ENCODE results near the gene PTPRD.
"Not testable (repeated sequence)": the region's sequence is repeated elsewhere in the genome, so short reads cannot be mapped to it uniquely, and the experiment has no call there.

Gene PTPRD

DNA sequence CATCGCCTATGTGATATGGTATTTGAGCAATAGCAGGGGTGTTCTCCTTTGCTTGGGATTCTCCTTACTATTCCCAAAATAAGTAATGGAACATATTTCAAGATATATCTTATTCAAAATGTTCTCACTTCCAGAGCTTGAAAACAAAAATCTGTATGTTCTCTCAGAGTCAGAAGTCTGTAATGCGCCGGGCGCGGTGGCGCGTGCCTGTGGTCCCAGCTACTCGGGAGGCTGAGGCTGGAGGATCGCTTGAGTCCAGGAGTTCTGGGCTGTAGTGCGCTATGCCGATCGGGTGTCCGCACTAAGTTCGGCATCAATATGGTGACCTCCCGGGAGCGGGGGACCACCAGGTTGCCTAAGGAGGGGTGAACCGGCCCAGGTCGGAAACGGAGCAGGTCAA is 1170.9 kb downstream of the PTPRD start:
- not testable (repeated sequence) for DNase-seq

- no peak for DNase-seq
These were observed 1175.2 kb downstream of the PTPRD start for GRCh38 chr9:9437641-9438040.

GRCh38 chr9:9426454-9426853 is 1186.3 kb downstream of the PTPRD start:
- DNase-seq: not testable (repeated sequence)

- DNase-seq: peak in 1 of 3 experiments; percentile 8
These were observed 1200.6 kb downstream of the PTPRD start for GRCh38 chr9:9412241-9412640.

DNA sequence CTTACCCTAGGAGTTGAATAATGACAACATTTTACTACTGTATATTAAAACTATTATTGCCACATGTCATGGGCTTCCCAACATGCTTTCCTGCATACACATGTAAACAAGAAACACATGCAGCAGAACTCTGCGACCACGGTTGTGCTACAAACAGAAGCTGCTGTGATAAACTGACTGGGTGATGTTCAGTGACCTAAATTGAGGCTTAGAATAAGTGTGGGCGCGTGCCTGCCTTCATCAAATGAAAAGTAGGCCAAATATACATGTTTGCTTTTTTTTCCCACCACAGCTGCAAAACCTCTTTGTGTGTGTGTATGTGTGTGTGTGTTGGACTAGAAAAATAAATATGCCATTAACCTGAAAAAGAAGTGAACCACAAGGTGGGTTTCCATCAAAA is 1202.1 kb downstream of the PTPRD start:
- DNase-seq: peak in 1 of 3 experiments; percentile 5

GRCh38 chr9:9399982-9400381 is 1212.8 kb downstream of the PTPRD start:
- DNase-seq: no peak

GRCh38 chr9:9396518-9396917 is 1216.3 kb downstream of the PTPRD start:
- DNase-seq: no peak

GRCh38 chr9:9395539-9395938 is 1217.3 kb downstream of the PTPRD start:
- DNase-seq: no peak

DNA sequence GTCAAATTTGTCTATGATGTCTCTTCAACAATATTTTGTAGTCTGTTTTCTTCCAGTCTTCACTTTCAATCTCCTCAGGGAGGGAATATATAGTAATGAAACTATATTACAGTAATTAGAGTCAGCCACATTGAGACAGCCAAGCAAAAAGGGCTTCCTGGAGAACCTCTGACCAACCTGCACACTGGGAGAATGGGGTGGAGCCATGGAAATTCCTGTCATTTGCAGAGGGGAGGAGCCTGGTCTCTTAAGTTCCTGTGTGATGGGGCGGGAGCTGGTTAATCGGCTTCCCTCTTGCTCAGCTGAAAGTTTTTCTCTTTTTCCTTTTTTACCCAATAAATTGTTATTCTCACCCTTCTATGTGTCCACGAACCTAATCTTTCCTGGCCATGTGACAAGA is 1220.0 kb downstream of the PTPRD start:
- DNase-seq: no peak

GRCh38 chr9:9389904-9390303 is 1222.9 kb downstream of the PTPRD start:
- DNase-seq: no peak

GRCh38 chr9:9387511-9388115 is 1225.2 kb downstream of the PTPRD start:
- DNase-seq: no peak

DNA sequence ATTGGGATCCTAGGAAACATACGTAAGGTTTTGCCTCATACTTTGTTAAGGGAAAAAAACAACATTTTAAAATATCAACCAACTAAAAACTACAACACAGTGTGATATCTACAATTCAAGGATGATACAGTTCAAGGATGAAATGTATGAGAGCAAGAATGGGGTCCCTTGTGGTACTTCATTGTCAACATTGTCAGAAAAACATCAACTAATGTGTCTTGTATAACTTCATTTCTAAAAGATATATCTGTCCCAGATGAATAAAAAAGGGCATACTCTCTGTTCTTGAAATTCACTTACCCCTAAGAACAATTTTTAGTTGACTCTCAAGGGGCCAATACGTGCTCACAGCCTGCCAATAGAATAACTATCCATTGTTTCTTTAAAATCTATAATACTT is 1250.5 kb downstream of the PTPRD start:
- DNase-seq: no peak

DNA sequence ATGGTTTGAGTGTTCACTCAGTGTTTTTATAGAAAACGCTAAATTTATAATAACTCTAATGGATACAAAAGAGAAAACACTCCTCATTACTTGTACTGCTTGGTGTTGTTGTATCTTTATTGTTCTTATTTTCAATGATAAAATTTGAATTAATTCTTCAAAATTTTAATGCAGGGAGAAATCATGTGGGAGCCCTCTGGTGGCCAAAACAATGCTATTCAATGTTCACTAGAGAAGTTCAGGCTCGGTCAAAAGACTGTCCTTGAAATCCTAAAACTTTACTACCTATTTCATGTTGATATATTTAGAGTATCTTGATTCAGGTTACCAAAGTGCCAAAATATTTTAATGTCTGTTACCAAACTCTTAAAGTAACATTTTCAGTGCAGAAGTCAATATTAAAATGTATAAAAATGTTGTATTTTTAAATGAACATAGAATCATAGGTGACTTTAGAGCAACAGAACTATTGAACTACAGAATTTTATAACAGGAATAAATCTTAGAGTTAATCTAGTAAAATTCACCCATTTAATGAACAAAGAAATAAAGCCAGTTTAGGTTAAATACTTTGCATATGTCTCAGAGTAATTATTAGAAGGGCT is 1259.8 kb downstream of the PTPRD start:
- DNase-seq: peak in 2 of 3 experiments; percentile 17 to 28

- no peak for DNase-seq
These were observed 1271.6 kb downstream of the PTPRD start for GRCh38 chr9:9341203-9341602.

- no peak for DNase-seq
These were observed 1275.7 kb downstream of the PTPRD start for GRCh38 chr9:9337129-9337528.

DNA sequence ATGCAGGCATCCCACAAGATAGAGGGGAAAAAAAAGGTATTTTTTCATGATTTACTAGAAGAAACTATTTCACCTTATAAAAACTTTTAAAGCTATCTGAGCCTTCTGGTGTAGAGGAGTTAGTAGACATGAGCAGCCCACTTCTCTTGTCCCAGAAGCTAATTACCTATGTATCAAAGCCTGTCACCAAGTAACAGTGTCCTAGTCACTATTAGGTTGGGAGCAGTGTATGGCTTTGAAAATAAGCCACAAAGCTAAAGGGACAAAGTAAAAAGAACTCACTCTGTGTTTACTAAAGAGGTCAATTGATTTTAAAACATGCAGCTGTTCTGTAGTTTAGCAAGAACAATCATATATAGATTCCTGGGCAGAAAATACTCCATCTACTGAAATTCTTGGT is 1286.1 kb downstream of the PTPRD start:
- no peak for DNase-seq

- peak in 1 of 3 experiments; percentile 2 for DNase-seq
These were observed 1293.8 kb downstream of the PTPRD start for GRCh38 chr9:9319007-9319406.

- DNase-seq: not testable (repeated sequence)
These were observed 1302.1 kb downstream of the PTPRD start for GRCh38 chr9:9310743-9311142.

- no peak for DNase-seq
These were observed 1307.2 kb downstream of the PTPRD start for GRCh38 chr9:9305600-9305999.

GRCh38 chr9:9299134-9299533 is 1313.7 kb downstream of the PTPRD start:
- peak in 2 of 3 experiments; percentile 10 to 58 for DNase-seq

DNA sequence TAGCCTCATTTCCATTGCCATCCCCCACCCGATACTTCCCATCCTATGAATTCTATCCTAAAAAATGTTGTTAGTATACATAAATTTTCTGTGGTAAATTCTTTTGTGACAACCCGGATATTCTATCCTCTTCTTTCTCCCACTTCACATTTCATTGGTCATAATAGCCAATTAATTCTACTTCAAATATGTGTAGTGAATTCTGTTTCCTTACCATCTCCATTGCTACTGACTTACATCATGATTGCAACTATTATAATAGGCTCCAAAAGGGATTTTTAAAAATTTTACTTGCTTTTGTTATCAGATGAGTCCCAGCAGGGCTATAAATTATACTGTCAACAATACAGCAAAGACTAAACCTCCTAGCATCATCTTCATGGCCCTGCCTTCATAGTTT is 1326.8 kb downstream of the PTPRD start:
- no peak for DNase-seq

GRCh38 chr9:9284201-9284600 is 1328.6 kb downstream of the PTPRD start:
- DNase-seq: no peak

GRCh38 chr9:9283159-9283986 is 1329.4 kb downstream of the PTPRD start:
- peak in 2 of 3 experiments; percentile 7 to 62 for DNase-seq

DNA sequence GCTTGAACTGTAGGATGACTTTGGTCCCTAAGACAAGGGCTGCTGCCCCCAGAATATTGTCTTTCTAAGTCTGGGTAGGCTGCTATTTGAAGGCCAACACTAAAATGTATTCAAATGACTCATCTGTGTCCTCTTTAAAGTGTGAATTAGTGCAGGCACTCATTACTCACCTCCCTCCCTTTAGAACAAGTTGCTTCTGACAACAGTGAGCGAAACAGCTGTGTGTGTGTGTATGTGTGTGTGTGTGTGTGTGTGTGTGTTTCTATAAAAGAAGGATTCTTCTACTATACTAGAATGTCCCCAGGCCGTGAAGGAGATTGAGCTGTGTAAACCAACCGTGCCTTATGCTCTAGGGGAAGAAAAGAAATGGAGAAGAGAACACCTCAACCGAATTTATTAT is 1337.2 kb downstream of the PTPRD start:
- no peak for DNase-seq
